Measurements from ENCODE around the gene PARVA.

DNA sequence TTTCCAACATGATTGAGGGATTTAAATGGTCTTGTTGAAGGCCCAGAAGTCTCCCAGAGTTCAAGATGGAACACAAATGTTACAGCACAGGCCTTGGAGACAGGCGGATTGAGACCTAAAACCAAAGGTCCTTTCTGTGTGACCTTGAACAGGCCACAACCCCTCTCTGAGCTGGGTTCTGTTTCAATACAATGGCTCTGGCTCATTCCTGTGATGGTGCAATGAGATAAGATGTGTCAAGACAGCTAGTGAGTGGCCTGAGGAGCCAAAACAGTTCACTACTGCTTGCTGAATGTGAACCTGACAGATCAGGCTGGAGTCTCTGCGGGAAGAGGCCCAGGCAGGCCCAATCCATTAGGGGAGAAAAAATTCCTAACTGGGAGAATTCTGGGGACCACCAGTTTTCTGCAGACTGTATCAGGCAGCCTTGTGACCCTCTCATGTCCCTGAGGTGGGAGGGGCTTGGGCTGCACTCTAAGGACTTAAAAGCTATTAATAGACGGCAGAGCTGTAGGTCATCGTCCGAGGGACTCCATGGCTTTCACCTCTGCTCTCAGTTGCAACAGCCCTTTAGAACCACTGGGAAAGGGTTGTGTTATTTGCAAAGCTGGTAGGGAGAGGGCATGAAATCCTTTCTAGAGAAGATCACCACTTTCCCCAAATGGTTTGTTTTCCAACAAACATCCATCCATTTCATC is 170.7 kb downstream of the PARVA start:
- TF ChIP-seq RARB (CRISPR knock-in tag; IDR thresholded peaks at IDR 0.05): no peak
- no peak for TF ChIP-seq ZNF70 (CRISPR knock-in tag; IDR thresholded peaks at IDR 0.05)
- TF ChIP-seq TSHZ2 (CRISPR knock-in tag; IDR thresholded peaks at IDR 0.05): no peak
- no peak for TF ChIP-seq ESRRG (CRISPR knock-in tag; IDR thresholded peaks at IDR 0.05)
- no peak for TF ChIP-seq PATZ1 (CRISPR knock-in tag; IDR thresholded peaks at IDR 0.05; ENCODE audit: borderline replicate concordance)
- TF ChIP-seq, protein P1, sequence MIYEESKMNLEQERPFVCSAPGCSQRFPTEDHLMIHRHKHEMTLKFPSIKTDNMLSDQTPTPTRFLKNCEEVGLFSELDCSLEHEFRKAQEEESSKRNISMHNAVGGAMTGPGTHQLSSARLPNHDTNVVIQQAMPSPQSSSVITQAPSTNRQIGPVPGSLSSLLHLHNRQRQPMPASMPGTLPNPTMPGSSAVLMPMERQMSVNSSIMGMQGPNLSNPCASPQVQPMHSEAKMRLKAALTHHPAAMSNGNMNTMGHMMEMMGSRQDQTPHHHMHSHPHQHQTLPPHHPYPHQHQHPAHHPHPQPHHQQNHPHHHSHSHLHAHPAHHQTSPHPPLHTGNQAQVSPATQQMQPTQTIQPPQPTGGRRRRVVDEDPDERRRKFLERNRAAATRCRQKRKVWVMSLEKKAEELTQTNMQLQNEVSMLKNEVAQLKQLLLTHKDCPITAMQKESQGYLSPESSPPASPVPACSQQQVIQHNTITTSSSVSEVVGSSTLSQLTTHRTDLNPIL (CRISPR knock-in tag; IDR thresholded peaks at IDR 0.05; ENCODE audit: low read depth): no peak
- TF ChIP-seq CSDC2 (CRISPR knock-in tag; IDR thresholded peaks at IDR 0.05): no peak
- TF ChIP-seq CSRNP3 (CRISPR knock-in tag; IDR thresholded peaks at IDR 0.05): no peak
